ENCODE results near the gene HTT. TPM values are rescaled to one million over a fixed set of nuclear protein-coding genes. Genes with fewer than 3 reads are reported as not detected.

Gene HTT
- total RNA-seq, 6 experiments from 2014 or later, result 25.5 to 37.8 (median 30.3) TPM

DNA sequence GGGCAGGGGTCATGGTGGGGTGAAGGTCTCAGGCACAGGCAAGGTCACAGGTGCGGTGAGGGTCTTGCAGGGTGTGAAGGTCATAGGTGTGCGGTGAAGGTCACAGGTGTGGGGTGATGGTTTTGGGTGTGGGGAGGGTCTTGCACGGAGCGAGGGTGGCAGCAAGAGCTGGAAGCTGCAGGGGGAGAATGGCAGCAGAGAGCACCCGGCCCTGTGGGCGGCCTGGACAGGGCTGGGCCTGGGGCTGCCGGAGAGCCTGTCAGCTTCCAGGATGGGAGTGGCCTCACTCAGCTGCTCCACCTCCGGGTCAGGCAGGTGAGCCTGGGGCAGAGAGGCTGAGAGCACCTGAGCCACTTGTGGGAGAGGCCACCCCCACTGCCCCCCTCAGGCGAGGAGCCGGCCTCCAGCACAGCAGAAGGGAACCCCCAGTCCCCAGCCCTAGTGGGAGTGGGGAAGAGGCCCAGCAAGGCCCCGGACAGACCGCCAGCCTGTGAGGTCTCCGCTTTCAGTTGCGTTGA, 176.0 kb downstream of the HTT start:
- Histone ChIP-seq H3K4me1 (no peaks in the 10 kb centered on the region), H3K9me3 (no peaks in the 10 kb centered on the region), H3K27ac (no peak overlapping the region), H3K4me3 (no peak overlapping the region), H3K27me3 (no peaks in the 10 kb centered on the region), H3K36me3 (no peaks in the 10 kb centered on the region)
- WGBS (ENCODE audit: insufficient coverage, low coverage, low lambda C conversion rate, missing lambda C conversion rate), result 90% methylated on average over 3 of the region's 14 CpGs
- TF ChIP-seq, protein P1, sequence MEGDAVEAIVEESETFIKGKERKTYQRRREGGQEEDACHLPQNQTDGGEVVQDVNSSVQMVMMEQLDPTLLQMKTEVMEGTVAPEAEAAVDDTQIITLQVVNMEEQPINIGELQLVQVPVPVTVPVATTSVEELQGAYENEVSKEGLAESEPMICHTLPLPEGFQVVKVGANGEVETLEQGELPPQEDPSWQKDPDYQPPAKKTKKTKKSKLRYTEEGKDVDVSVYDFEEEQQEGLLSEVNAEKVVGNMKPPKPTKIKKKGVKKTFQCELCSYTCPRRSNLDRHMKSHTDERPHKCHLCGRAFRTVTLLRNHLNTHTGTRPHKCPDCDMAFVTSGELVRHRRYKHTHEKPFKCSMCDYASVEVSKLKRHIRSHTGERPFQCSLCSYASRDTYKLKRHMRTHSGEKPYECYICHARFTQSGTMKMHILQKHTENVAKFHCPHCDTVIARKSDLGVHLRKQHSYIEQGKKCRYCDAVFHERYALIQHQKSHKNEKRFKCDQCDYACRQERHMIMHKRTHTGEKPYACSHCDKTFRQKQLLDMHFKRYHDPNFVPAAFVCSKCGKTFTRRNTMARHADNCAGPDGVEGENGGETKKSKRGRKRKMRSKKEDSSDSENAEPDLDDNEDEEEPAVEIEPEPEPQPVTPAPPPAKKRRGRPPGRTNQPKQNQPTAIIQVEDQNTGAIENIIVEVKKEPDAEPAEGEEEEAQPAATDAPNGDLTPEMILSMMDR (IDR thresholded peaks at IDR 0.05), result no peak
- no peak for TF ChIP-seq POLR2A (IDR thresholded peaks at IDR 0.05)
- ATAC-seq (no peak), DNase-seq (peak in 2 of 3 donors; percentile 18 to 37)
- intact Hi-C loops (cut with DNase I), result no loop called here

DNA sequence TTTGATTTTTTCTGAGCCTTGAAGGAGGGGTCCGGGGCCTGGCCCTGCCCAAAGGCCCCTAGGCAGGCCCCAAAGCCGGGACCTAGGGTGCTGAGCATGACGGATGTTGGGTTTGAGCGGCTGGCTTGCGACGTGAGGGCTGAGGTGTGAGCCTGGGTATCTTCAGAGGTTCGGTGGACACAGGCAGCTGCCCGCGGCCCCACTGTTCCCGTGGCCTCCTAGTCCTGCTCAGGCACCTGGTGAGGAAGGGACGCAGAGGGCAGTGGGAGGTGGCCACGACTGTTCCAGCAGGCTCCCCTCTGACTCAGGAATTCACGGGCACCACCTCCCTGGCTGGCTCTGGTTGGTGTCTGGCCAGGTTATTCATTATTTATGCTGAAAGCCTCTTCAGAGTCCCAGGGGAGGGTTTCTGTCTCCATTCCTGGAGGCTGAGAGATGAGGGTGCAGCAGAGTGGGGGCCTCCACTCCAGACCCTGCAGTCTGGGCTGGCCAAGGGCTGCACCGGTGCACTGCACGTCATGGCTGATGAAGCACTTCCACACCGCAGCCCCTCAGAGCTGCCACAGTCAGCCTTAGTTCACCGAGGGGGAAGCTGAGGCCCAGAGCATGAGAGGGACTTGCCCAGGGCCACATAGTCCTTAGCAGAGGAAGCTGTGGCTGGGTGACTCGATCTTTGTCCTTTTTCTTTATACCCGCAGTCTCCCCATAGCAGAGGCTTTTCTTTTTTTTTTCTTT, 176.6 kb downstream of the HTT start:
- peak in 2 of 3 donors; percentile 14 to 44 for DNase-seq
- Histone ChIP-seq H3K4me3 (no peak overlapping the region), H3K9me3 (no peaks in the 10 kb centered on the region), H3K27me3 (no peaks in the 10 kb centered on the region), H3K27ac (no peak overlapping the region), H3K36me3 (no peaks in the 10 kb centered on the region), H3K4me1 (no peaks in the 10 kb centered on the region)
- WGBS (ENCODE audit: insufficient coverage, low coverage, low lambda C conversion rate, missing lambda C conversion rate), result 89% methylated on average over 4 of the region's 19 CpGs
- TF ChIP-seq, protein P1 (IDR thresholded peaks at IDR 0.05), result no peak
- TF ChIP-seq POLR2A (IDR thresholded peaks at IDR 0.05), result no peak
- ATAC-seq, result no peak
- intact Hi-C loops (cut with DNase I), result no loop called here

DNA sequence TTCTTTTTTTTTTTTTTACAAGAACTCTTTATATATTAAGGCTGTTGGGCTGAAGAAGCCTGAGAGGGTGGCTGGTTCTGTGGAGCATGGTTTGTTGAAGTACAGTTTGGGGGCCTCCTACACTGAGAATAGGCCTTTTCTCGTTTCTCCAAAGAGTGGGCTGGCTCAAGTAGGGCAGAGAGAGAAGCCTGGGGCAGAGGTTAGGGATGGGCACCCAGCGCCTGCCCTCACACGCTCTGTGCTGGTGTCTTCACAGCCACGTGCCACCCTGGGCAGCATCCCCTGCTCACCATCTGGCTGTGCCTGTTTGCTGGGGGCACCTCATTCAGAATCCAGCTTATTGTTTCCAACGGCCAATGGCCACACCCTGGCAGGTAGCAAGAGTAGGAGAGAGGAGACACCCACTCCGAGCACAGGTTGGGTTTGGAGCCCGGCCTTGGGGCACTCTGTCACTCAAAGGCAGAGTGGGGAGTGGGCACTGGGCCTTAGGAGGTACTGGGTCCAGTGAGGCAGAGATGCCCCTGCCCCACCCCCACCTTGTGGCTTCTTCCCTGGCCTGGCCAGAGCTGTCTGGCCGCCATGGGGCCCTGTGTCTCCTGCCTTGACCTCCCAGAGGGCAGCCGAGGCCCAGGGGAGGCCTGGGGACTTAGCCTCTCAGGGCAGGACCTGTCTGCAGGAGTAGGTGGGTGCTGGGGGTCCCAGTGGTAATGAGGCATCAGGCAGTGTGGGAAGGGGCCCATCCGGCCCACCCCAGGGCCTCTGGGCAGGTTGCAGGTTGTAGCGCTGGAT, 177.4 kb downstream of the HTT start:
- ATAC-seq, result no peak

DNA sequence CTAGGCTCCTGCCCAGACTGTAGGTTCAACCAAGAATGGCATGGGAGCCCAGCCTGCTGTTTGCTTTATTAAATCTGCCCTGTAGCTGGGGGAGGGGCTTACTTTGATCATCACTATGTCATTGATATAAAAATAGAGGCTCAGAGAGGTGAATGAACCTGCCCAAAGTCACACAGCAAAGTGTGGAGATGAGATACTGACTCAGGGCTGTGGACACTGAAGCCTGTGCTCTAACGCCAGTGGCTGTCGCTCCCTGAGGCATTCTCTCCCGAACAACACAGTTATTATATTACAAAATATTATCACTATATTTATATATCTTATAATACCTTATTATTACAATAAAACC, 178.0 kb downstream of the HTT start:
- intact Hi-C loops (cut with DNase I), result no loop called here

More for the DNA sequence above, 177.4 kb downstream of the HTT start:
- H3K27ac ChIP-seq, result no peak overlapping the region
- intact Hi-C loops (cut with DNase I), result no loop called here
- 91% methylated on average over 6 of the region's 11 CpGs for WGBS (ENCODE audit: insufficient coverage, low coverage, low lambda C conversion rate, missing lambda C conversion rate)
- peak; percentile 10 to 41 (median 37) for DNase-seq
- H3K36me3 ChIP-seq, result no peaks in the 10 kb centered on the region
- no peaks in the 10 kb centered on the region for H3K4me1 ChIP-seq
- no peaks in the 10 kb centered on the region for H3K27me3 ChIP-seq
- TF ChIP-seq, protein P1 (IDR thresholded peaks at IDR 0.05), result no peak
- TF ChIP-seq POLR2A (IDR thresholded peaks at IDR 0.05), result no peak
- H3K4me3 ChIP-seq, result no peak overlapping the region
- H3K9me3 ChIP-seq, result no peaks in the 10 kb centered on the region

More for the DNA sequence above, 178.0 kb downstream of the HTT start:
- DNase-seq (peak in 2 of 3 donors; percentile 4 to 17), ATAC-seq (no peak)
- Histone ChIP-seq H3K27me3 (no peaks in the 10 kb centered on the region), H3K27ac (no peak overlapping the region), H3K36me3 (no peaks in the 10 kb centered on the region), H3K9me3 (no peaks in the 10 kb centered on the region), H3K4me1 (no peaks in the 10 kb centered on the region), H3K4me3 (no peak overlapping the region)
- no peak for TF ChIP-seq POLR2A (IDR thresholded peaks at IDR 0.05)
- TF ChIP-seq, protein P1 (IDR thresholded peaks at IDR 0.05), result no peak
- WGBS (ENCODE audit: insufficient coverage, low coverage, low lambda C conversion rate, missing lambda C conversion rate), result 96% methylated on average over 3 of the region's 3 CpGs
